GM13976 (cell line): ENCODE data around the gene CIB1.

ENCODE experiments used
- DNase-seq: peaks from one replicate; pipeline ENCODE4 v3.0.0; 2012; ENCODE audit warnings: low spot score
- CTCF ChIP-seq: IDR thresholded peaks from 2 replicates; pipeline ENCODE4 v1.5.1; 2012; ENCODE audit warnings: borderline replicate concordance, mild to moderate bottlenecking; ENCODE audit not compliant: insufficient read depth; ENCODE audit errors: extremely low read depth, missing control alignments, control extremely low read depth
- in situ Hi-C: fragments of 300-500 bp; cut with MboI; formaldehyde crosslinking; loops from one replicate; pipeline ENCODE4 v1.12.0; 2022; ENCODE audit warnings: low sequenced_read_pairs, mixed read lengths, inconsistent platforms; ENCODE audit not compliant: unreplicated experiment

The CIB1 gene

GRCh38 chr15:90230071-90230494 is 3.7 kb downstream of the CIB1 start:
- TF ChIP-seq CTCF, result no peak
- in situ Hi-C loops, result no loop called here
- DNase-seq, result no peak

- no peak for DNase-seq
- TF ChIP-seq CTCF, result no peak
- in situ Hi-C loops, result no loop called here
Observed at GRCh38 chr15:90228960-90229359, 4.8 kb downstream of the CIB1 start.

GRCh38 chr15:90227816-90228772 is 5.6 kb downstream of the CIB1 start:
- TF ChIP-seq CTCF, result no peak
- no peak for DNase-seq
- in situ Hi-C loops, result no loop called here

- no peak for TF ChIP-seq CTCF
- in situ Hi-C loops, result no loop called here
- no peak for DNase-seq
Observed at GRCh38 chr15:90227336-90227735, 6.4 kb downstream of the CIB1 start.

- in situ Hi-C loops, result no loop called here
- TF ChIP-seq CTCF, result no peak
- DNase-seq, result no peak
Observed at GRCh38 chr15:90225504-90226234, 8.1 kb downstream of the CIB1 start.

- in situ Hi-C loops, result no loop called here
- no peak for TF ChIP-seq CTCF
- DNase-seq, result no peak
Observed at GRCh38 chr15:90225047-90225446, 8.7 kb downstream of the CIB1 start.
